HG03103 (cell line): ENCODE results near the gene ACSM4.
"Not testable (repeated sequence)": the region's sequence is repeated elsewhere in the genome, so short reads cannot be mapped to it uniquely, and the experiment has no call there.

ENCODE experiments used
- ATAC-seq: cut with Tn5 transposase; IDR thresholded peaks from one replicate; pipeline ENCODE4 v1.9.1; 2021; ENCODE audit warnings: low read depth; ENCODE audit not compliant: unreplicated experiment

ACSM4 gene

GRCh38 chr12:7303772-7304171 lies at the start of gene ACSM4:
Gene ACSM4 (plus strand): TSS chr12:7304072. CDS start chr12:7304332, 260 bp downstream.
- no peak for ATAC-seq

DNA sequence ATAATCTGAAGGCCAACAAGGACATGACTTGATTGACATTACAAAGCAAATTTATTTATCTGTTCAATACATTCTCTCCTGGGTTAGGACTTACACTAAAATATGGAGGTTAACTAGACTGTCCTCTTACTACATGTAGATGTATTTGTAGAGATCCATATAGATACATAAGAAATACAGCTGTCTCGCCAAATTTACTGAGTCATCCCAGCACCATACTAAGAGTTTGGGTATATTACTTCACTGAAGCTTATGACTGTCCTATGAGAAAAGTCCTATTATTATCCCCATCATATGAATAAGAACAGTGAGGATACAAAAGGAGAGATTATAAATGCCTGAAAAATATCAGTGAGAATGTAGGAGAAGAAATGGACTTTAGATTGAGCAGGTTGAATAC lies 44.8 kb upstream of the ACSM4 start:
- ATAC-seq: no peak

GRCh38 chr12:7264538-7264937 lies 39.3 kb upstream of the ACSM4 start:
- no peak for ATAC-seq

DNA sequence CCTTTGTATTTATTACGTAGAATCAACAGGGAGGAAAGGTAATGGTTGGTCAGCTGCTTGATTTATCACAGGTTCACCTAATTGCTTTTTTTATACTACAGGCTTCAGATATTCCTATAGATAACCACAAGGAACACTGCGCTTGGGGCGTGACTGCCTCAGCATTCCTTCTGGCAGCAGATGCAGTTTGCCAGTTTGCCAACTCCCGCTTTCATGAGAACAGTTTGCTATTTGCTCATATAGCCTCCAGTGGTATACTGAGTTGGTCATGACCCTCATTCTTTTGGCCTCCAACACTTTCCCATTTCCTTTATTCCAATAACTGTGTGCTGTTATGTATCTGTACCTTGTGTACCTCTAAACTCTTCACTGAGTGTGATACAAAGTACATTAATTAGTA lies 38.6 kb upstream of the ACSM4 start:
- no peak for ATAC-seq

DNA sequence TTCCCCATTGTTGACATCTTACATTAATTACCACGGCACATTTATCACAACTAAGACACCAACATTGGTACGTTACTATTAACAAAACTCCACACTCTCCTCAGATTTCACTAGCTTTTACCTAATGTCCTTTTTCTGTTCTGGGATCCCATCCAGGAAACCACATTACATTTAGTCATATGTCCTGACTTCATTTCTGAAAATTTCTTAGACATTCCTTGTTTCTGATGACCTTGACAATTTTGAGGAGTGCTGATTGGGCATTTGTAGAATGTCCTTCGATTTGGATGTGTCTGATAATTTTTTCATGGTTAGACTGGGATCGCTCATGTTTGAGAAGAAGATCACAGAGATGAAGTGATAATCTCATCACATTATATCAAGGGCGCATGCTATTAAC lies 34.6 kb upstream of the ACSM4 start:
- ATAC-seq: no peak

GRCh38 chr12:7271893-7272514 lies 31.9 kb upstream of the ACSM4 start:
- no peak for ATAC-seq

DNA sequence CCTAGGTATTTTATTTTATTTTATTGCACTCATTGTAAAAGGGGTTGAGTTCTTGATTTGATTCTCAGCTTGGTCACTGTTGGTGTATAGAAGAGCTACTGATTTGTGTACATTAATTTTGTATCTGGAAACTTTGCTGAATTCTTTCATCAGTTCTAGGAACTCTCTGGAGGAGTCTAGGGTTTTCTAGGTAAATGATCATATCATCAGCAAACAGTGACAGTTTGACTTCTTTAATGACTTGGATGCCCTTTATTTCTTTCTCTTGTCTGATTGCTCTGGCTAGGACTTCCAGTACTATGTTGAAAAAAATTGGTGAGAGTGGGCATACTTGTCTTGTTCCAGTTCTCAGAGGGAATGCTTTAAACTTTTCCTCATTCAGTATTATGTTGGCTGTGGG lies 28.4 kb upstream of the ACSM4 start:
- ATAC-seq: not testable (repeated sequence)

DNA sequence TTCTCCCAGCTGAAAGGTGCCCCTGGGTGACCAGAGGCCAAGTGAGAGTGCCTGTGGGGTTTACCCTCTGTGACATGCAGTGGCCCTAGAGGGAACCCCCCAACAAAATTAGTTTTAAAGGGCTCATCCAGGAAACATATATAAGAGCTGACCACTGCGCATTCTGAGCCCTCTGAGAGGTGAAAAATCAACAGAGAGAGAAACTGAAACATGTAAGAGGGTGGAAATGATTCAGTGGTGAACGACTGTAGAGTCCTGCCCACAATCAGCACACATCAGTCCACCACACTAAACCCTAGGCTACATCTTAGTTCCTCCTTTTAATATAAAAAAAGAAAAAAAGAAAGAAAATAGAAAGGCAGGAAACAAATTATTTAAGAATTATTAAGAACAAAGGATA lies 21.0 kb upstream of the ACSM4 start:
- ATAC-seq: no peak

DNA sequence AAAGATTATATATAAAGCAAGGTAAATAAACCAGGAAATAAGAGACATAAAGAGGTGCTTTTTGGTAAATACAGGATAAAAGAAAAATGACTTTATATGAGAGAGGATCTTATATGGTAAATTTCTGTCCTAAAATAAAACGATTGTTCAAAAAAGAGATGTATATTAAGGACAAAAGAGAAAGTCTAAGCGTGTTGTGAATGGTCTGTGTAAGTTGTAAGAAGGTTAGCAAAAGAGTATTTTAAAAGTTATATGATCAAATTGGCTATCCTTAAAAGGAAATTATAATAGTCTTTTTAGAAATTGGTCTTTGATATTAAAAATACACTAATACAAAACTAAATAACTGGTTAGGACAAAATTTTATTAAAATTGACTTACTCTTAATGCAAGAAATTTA lies 14.1 kb upstream of the ACSM4 start:
- ATAC-seq: no peak

DNA sequence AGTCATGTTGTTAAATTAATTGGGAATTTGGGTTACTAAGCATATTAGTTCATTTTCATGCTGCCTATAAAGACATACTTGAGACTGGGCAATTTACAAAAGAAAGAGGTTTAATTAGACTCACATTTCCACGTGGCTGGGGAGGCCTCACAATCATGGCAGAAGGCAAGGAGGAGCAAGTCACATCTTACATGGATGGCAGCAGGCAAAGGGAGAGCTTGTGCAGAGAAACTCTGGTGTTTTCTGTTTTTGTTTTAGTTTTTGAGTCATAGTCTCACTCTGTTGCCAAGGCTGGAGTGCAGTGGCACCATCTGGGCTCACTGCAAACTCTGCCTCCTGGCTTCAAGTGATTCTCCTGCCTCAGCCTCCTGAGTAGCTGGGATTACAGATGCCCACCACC lies 13.3 kb upstream of the ACSM4 start:
- not testable (repeated sequence) for ATAC-seq

GRCh38 chr12:7292300-7292699 lies 11.6 kb upstream of the ACSM4 start:
- no peak for ATAC-seq

DNA sequence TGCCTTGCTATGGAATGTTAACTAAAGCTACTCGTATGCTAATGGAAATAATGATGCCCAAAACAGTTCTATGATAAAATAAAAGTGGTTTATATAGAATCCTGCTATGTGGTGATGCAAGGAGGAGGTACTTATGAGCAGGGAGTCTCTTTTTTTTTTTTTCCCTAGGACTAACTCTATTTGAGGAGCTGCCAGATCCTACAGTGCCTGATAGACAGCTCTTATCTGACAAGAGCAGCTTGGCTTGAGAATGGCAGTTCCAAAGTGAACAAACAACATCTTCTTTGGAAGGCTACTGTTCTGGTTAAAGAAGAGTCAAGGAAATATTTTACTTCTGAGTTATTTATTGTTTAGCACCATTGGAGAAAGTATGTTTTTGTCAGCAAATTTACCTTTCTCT lies 10.2 kb upstream of the ACSM4 start:
- no peak for ATAC-seq

GRCh38 chr12:7295529-7295928 lies 8.3 kb upstream of the ACSM4 start:
- ATAC-seq: no peak

- no peak for ATAC-seq
Observed at GRCh38 chr12:7297865-7298264, 6.0 kb upstream of the ACSM4 start.

DNA sequence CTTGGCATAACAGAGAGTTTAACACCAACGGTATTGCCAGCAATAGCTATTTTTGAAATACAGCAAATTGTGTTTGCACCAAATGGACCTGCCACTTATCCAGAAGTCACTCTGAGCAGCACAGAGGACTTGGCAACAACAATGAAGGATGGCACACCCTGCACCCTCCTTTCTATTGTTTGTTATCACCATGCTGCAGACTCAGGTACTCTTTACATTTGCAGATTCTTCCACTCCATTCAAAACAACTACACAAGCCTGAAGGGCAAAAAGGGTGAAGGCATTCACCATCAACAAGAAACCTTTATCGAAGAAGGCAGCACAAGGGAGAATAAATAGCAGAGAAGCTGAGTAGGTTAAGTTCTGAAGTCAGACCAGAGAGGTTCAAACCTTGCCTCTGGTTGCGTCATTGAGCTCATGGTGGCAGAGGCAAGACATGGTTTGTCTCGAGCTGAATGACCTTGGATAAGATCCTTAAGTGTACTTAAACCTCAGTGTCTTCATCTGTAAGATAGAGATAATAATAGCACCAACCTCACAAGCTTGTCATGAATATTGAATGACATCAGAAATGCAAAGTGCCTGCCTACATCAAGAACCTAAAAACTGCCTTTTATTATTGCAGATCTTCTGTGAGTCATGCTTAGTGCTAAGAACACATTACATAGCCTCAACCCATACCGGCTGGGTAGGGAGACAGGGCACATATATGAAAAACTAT lies 1.4 kb upstream of the ACSM4 start:
- no peak for ATAC-seq

DNA sequence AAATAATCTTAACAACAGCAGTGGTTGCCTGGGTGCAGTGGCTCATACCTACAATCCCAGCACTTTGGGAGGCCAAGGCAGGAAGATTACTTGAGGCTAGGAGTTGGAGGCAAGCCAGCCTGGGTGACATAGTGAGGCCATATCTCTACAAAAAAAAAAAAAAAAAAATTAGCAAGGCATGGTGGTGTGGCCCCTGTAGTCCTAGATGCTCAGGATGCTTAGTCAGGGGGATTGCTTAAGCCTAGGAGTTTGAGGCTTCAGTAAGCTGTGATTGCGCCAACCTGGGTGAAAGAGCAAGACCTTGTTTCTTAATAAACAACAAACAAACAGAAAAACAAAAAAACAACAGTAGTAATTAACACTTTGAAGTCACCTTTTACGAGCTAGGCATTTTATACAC lies 642 bp upstream of the ACSM4 start:
- no peak for ATAC-seq

- no peak for ATAC-seq
Observed at GRCh38 chr12:7304456-7304855, 584 bp downstream of the ACSM4 start.

DNA sequence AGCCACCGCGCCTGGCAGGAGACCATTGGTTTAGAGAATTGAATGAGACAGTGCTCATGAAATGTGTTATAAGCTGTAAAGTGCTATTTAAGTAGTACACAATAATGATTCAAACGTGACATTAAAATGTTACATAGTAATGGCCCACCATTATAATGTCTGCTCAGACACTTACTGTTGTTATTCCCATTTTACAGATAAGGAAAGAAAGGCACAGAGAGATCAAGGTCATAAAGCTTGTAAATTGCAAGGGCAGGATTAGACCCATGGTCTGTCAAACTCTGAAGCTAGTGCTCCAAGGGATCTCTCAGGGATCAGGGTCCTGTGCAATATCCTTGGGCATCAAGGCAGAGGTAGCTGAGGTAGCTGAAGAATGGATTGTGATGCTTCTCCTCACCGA lies 6.2 kb downstream of the ACSM4 start:
- ATAC-seq: no peak

GRCh38 chr12:7319930-7320329 lies 16.1 kb downstream of the ACSM4 start:
- no peak for ATAC-seq

- ATAC-seq: no peak
Observed at GRCh38 chr12:7321624-7322023, 17.8 kb downstream of the ACSM4 start.

GRCh38 chr12:7322599-7322998 lies 18.7 kb downstream of the ACSM4 start:
- no peak for ATAC-seq

DNA sequence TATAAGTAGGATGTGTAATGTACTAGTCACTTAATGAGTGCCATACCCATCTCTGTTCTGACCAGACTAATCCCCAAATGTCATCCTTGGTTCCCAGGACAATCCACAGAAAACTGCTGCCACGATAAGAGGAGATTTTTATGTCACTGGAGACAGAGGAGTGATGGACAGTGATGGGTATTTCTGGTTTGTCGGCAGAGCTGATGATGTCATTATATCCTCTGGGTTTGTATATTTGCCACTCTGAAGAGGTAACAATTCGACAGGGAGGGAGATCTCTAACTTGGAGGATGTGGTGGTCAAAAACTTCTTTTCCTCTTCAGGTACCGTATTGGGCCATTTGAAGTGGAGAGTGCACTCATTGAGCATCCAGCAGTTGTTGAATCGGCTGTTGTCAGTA lies 20.3 kb downstream of the ACSM4 start:
- ATAC-seq: no peak
